C4-2B (cell line): ENCODE results near the gene NOTCH4.

Experiments used
- ZFX ChIP-seq: fragments of 450-650 bp; IDR thresholded peaks from 2 replicates; pipeline ENCODE4 v1.6.1; 2017
- TF ChIP-seq, protein P1 (sequence below): fragments of 450-650 bp; conservative IDR thresholded peaks from 2 replicates; pipeline ENCODE4 v1.5.1; 2017; ENCODE audit warnings: mild to moderate bottlenecking

DNA sequence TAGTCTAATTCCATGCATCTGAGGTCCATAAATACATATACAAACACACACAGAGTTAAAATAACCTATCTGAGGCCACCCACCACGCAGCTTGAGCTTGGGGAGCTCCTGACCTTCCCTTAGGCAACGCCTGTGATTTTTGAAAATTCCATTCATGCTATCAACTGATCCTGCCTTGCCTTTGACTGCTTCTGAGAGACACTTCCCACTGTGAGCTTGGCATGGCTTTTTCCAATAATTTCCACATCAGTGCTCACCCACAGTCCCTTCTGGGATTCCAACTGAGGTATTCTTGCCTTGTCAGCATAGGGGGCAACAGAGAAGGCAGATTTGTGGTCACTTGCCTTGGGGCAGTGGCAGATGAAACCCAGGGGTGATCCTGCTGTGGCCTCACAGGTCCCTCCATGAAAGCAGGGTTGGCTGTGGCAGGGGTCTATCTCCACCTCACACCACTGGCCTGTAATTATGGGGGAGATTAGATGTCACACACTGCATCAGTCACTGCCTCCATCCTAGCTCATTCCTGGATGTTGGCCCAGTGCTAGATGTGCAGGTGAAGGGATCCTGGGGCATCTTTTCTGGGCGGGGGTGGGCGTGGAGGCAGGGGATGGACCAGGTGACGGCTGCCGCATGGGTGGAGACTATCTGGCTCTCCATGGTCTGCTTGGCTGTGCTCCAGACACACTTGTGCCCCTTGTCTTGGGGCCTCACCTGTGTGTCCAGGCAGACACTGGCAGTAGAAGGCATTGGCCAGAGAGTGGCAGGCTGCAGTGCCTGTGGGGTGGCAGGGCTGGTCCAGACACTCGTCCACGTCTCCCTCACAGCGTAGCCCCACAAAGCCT, 20.2 kb downstream of the NOTCH4 start:
- TF ChIP-seq, protein P1, sequence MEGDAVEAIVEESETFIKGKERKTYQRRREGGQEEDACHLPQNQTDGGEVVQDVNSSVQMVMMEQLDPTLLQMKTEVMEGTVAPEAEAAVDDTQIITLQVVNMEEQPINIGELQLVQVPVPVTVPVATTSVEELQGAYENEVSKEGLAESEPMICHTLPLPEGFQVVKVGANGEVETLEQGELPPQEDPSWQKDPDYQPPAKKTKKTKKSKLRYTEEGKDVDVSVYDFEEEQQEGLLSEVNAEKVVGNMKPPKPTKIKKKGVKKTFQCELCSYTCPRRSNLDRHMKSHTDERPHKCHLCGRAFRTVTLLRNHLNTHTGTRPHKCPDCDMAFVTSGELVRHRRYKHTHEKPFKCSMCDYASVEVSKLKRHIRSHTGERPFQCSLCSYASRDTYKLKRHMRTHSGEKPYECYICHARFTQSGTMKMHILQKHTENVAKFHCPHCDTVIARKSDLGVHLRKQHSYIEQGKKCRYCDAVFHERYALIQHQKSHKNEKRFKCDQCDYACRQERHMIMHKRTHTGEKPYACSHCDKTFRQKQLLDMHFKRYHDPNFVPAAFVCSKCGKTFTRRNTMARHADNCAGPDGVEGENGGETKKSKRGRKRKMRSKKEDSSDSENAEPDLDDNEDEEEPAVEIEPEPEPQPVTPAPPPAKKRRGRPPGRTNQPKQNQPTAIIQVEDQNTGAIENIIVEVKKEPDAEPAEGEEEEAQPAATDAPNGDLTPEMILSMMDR = no peak
- TF ChIP-seq ZFX = no peak
